OCI-LY1 (cell line): ENCODE data around the gene CD209.

Experiments
- H2AFZ ChIP-seq: fragments of 200-600 bp; sonication (generic), shearing (Covaris generic); 2 replicates; pipeline ENCODE4 v1.6.0; 2014; ENCODE audit warnings: antibody characterized with exemption, mild to moderate bottlenecking, low read length
- H3F3A ChIP-seq: fragments of 200-600 bp; sonication (generic), shearing (Covaris generic); 2 replicates; pipeline ENCODE4 v1.6.0; 2014; ENCODE audit warnings: mild to moderate bottlenecking, antibody characterized with exemption, low read length, moderate library complexity; ENCODE audit not compliant: insufficient read depth
- H3K27ac ChIP-seq: fragments of 200-600 bp; sonication (generic); 2 replicates; pipeline ENCODE4 v1.5.1; 2014; ENCODE audit warnings: low read length, mixed run types, mild to moderate bottlenecking, low read depth; ENCODE audit not compliant: poor library complexity, severe bottlenecking
- H3K27me3 ChIP-seq: fragments of 200-600 bp; sonication (generic); 2 replicates; pipeline ENCODE4 v1.6.0; 2014; ENCODE audit warnings: antibody characterized with exemption, mild to moderate bottlenecking, low read length, moderate library complexity; ENCODE audit not compliant: insufficient read depth
- H3K36me3 ChIP-seq: fragments of 200-600 bp; sonication (generic); 2 replicates; pipeline ENCODE4 v1.6.1; 2014; ENCODE audit warnings: mild to moderate bottlenecking, antibody characterized with exemption, low read length, moderate library complexity, mixed read lengths; ENCODE audit not compliant: insufficient read depth
- H3K4me1 ChIP-seq: fragments of 200-600 bp; sonication (generic); 2 replicates; pipeline ENCODE4 v1.5.1; 2014; ENCODE audit warnings: mild to moderate bottlenecking, low read length, moderate library complexity; ENCODE audit not compliant: insufficient read depth, severe bottlenecking
- H3K4me2 ChIP-seq: fragments of 200-600 bp; sonication (generic), shearing (Covaris generic); 2 replicates; pipeline ENCODE4 v1.6.1; 2014; ENCODE audit warnings: low read length
- H3K4me3 ChIP-seq: fragments of 200-600 bp; sonication (generic); 2 replicates; pipeline ENCODE4 v1.5.1; 2014; ENCODE audit warnings: low read length, low read depth, mild to moderate bottlenecking, mixed read lengths; ENCODE audit not compliant: poor library complexity, severe bottlenecking
- H3K79me2 ChIP-seq: fragments of 200-600 bp; shearing (Covaris generic); 2 replicates; pipeline ENCODE4 v1.6.1; 2016; ENCODE audit warnings: mixed run types, low read length, mixed read lengths; ENCODE audit not compliant: insufficient read depth
- H3K9ac ChIP-seq: fragments of 200-600 bp; sonication (generic), shearing (Covaris generic); 2 replicates; pipeline ENCODE4 v1.6.1; 2014; ENCODE audit warnings: mild to moderate bottlenecking, low read length, mixed read lengths
- H3K9me2 ChIP-seq: fragments of 200-600 bp; sonication (generic), shearing (Covaris generic); 2 replicates; pipeline ENCODE4 v1.6.1; 2014; ENCODE audit warnings: low read depth, mild to moderate bottlenecking, low read length, mixed read lengths
- H3K9me3 ChIP-seq: fragments of 200-600 bp; shearing (Covaris generic); 2 replicates; pipeline ENCODE4 v1.6.1; 2014; ENCODE audit warnings: low read length, mixed read lengths
- H4K20me1 ChIP-seq: fragments of 200-600 bp; sonication (generic), shearing (Covaris generic); 2 replicates; pipeline ENCODE4 v1.6.0; 2016; ENCODE audit warnings: mild to moderate bottlenecking, low read length; ENCODE audit not compliant: insufficient read depth
- CTCF ChIP-seq: fragments of 200-600 bp; sonication (generic), shearing (Covaris generic); IDR thresholded peaks from 2 replicates; pipeline ENCODE4 v1.5.1; 2017; ENCODE audit warnings: mild to moderate bottlenecking, antibody characterized with exemption, low read length, moderate library complexity, mixed read lengths
- EZH2 ChIP-seq: fragments of 200-600 bp; sonication (generic), shearing (Covaris generic); IDR thresholded peaks from 2 replicates; pipeline ENCODE4 v1.8.0; 2017; ENCODE audit warnings: borderline replicate concordance, mixed run types, mild to moderate bottlenecking, antibody characterized with exemption, low read length, moderate library complexity, mixed read lengths

CD209 gene

GRCh38 chr19:7739211-7739755 lies 8.1 kb downstream of the CD209 start:
- Histone ChIP-seq H3K27ac (no peak overlapping the region), H3K4me2 (no peak overlapping the region), H3K9me3 (no peaks in the 10 kb centered on the region), H3K79me2 (no peaks in the 10 kb centered on the region), H3K9ac (no peak overlapping the region), H3K36me3 (no peaks in the 10 kb centered on the region), H3K4me3 (no peak overlapping the region), H4K20me1 (no peaks in the 10 kb centered on the region), H3K4me1 (no peaks in the 10 kb centered on the region), H3K9me2 (no peaks in the 10 kb centered on the region), H2AFZ (no peak overlapping the region), H3K27me3 (0 out of 2 replicates have a peak, but pooled peaks cover 5% of the 10 kb centered on the region), H3F3A (no peaks in the 10 kb centered on the region)
- TF ChIP-seq CTCF (no peak), EZH2 (no peak)

DNA sequence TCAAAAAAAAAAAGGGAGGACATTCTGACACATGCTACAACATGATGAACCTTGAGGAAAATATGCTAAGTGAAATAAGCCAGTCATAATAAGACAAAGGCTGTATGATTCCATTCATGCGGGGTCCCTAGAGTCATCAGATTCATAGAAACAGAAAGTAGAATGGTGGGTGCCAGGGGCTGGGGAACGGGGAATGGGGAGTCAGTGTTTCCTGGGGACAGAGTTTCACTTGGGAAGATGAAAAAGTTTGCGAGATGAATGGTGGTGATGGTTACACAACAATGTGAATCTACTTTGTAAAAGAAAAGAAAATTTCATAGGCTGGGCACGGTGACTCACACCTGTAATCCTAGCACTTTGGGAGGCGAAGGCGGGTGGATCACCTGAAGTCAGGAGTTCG lies 9.3 kb downstream of the CD209 start:
- Histone ChIP-seq H3K36me3 (no peaks in the 10 kb centered on the region), H4K20me1 (no peaks in the 10 kb centered on the region), H3F3A (no peaks in the 10 kb centered on the region), H3K9me2 (no peaks in the 10 kb centered on the region), H3K27ac (no peak overlapping the region), H3K4me1 (no peaks in the 10 kb centered on the region), H2AFZ (no peak overlapping the region), H3K4me3 (no peak overlapping the region), H3K79me2 (no peaks in the 10 kb centered on the region), H3K4me2 (no peak overlapping the region), H3K27me3 (0 out of 2 replicates have a peak, but pooled peaks cover 5% of the 10 kb centered on the region), H3K9ac (no peak overlapping the region), H3K9me3 (no peaks in the 10 kb centered on the region)
- no peak for TF ChIP-seq EZH2
- no peak for TF ChIP-seq CTCF

DNA sequence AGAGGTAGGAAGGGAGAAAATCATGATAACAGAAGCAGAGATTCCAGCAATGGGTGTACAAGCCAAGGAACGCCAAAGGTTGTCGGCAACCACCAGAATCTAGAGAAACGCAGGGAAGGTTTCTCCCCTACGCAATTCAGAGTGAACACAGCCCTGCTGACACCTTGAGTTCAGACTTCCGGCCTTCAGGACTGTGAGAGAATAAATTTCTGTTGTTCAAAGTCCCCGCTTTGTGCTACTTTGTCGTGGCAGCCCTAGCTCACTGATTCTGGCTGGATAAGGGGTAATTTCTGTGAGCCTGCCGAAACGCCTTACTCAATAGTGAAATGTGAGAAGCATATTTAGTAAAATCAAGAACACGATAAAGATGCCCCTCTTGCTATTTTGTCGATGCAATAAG lies 10.1 kb downstream of the CD209 start:
- Histone ChIP-seq H4K20me1 (no peaks in the 10 kb centered on the region), H3K9me3 (no peaks in the 10 kb centered on the region), H3K27me3 (0 out of 2 replicates have a peak, but pooled peaks cover 5% of the 10 kb centered on the region), H3K4me1 (no peaks in the 10 kb centered on the region), H2AFZ (no peak overlapping the region), H3K9ac (no peak overlapping the region), H3F3A (no peaks in the 10 kb centered on the region), H3K36me3 (no peaks in the 10 kb centered on the region), H3K9me2 (no peaks in the 10 kb centered on the region), H3K27ac (no peak overlapping the region), H3K4me3 (no peak overlapping the region), H3K4me2 (no peak overlapping the region), H3K79me2 (no peaks in the 10 kb centered on the region)
- no peak for TF ChIP-seq CTCF
- no peak for TF ChIP-seq EZH2
